Duodenal mucosa (tissue), 2 donors: ENCODE data around the gene MAML2.

Experiments used
- H3K27ac ChIP-seq: one replicate; pipeline ENCODE4 v1.7.0; 2013; ENCODE audit warnings: low read depth, low read length
- H3K27me3 ChIP-seq, 2 donors: one replicate each; pipeline ENCODE4 v1.7.0; 2013; ENCODE audit warnings: low read length in 2 of 2, control low read depth in 1 of 2; ENCODE audit not compliant: insufficient read depth in 2 of 2, control insufficient read depth in 1 of 2
- H3K36me3 ChIP-seq, 2 donors: one replicate each; pipeline ENCODE4 v1.7.0; 2013; ENCODE audit warnings: low read length in 2 of 2, control low read depth in 1 of 2; ENCODE audit not compliant: insufficient read depth in 2 of 2, control insufficient read depth in 1 of 2
- H3K4me1 ChIP-seq, 2 donors: one replicate each; pipeline ENCODE4 v1.7.0; 2013; ENCODE audit warnings: low read length in 2 of 2, control low read depth in 1 of 2; ENCODE audit not compliant: insufficient read depth in 2 of 2, control insufficient read depth in 1 of 2
- H3K4me3 ChIP-seq, 2 donors: one replicate each; pipeline ENCODE4 v1.7.0; 2013; ENCODE audit warnings: low read length in 2 of 2, low read depth in 1 of 2
- H3K9ac ChIP-seq, 2 donors: one replicate each; pipeline ENCODE4 v1.7.0; 2013; ENCODE audit warnings: low read length in 2 of 2, low read depth in 1 of 2
- H3K9me3 ChIP-seq, 2 donors: one replicate each; pipeline ENCODE4 v1.7.0; 2013; ENCODE audit warnings: low read length in 2 of 2, control low read depth in 1 of 2; ENCODE audit not compliant: control insufficient read depth in 1 of 2

MAML2 gene

DNA sequence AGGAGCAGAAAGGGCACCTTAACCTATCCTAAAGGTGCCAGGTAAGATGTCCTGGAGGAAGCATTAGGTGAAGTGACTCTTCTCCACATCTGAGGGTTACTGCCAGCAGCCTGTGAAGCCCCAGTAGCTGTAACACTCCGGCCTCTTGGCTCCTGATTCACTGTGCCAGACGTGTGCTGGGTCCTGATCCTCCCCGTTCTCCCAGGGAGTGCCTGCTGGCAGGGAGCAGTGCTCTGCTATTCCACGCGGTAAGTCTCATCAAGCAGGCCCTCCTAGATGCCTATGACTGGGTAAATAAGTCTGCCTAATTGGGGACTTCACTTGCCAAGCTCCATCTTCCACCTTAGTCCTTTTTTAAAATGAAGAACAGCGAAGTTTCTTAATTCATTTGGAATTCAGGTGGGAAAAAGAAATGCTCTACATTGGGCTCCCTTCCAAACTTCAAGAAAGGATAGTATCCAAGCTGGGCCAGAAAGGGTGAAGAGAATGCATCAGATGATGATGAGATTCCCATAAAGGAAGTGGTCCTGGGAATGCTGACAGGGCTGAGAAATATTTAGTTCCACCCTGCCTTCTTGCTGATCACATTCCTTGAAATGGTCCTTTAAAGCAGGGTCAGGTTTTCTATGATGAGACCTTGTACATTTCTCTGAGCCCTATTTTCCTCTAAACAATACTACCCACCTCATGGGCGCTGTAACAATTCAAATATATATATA, 188.0 kb downstream of the MAML2 start:
- H3K4me3 ChIP-seq, result no peak overlapping the region
- H3K4me1 ChIP-seq, result peaks cover 10 to 27% of the 10 kb centered on the region in 2 donors
- peak overlapping the region; percentile 33 for H3K27ac ChIP-seq
- H3K9ac ChIP-seq, result no peak overlapping the region
- no peaks in the 10 kb centered on the region for H3K27me3 ChIP-seq
- H3K36me3 ChIP-seq, result no peaks in the 10 kb centered on the region
- H3K9me3 ChIP-seq, result no peaks in the 10 kb centered on the region

DNA sequence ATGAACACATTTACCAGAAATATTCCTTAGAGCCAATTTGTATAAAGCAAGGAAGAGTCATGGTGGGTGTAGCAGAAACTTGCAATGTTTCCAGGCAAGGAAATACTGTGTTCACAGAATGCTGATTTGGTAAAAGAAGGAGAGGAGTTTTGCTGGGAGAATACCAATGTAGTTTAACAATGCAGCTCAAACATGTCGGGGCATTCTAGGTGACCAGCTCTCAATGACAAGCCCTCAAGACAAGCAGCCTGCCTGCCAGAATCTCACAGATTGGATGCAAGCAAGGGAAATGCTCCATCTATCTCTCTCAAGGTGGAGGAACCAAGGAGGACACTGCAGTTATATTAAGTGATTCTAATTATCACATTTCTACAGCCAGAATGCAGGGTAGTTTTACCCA, 190.4 kb downstream of the MAML2 start:
- H3K4me3 ChIP-seq, result no peak overlapping the region
- H3K27ac ChIP-seq, result no peak overlapping the region
- H3K9ac ChIP-seq, result no peak overlapping the region
- H3K27me3 ChIP-seq, result no peaks in the 10 kb centered on the region
- no peaks in the 10 kb centered on the region for H3K9me3 ChIP-seq
- no peaks in the 10 kb centered on the region for H3K36me3 ChIP-seq
- peaks cover 10 to 26% of the 10 kb centered on the region in 2 donors for H3K4me1 ChIP-seq

DNA sequence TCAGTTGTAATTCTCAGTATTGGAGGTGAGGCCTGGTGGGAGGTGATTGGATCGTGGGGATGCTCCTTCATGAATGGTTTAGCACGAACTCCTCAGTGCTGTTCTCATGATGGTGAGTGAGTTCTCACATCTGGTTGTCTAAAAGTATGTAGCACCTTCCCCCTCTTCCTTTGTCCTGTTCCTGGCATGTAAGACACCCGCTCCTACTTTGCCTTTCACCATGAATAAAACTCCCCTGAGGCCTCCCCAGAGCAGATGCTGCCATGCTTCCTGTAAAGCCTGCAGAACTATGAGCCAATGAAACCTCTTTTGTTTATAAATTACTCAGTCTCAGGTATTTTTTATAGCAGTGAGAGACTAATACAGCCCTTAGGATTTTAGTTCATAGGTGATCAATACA, 191.5 kb downstream of the MAML2 start:
- no peak overlapping the region for H3K27ac ChIP-seq
- H3K36me3 ChIP-seq, result no peaks in the 10 kb centered on the region
- no peak overlapping the region for H3K9ac ChIP-seq
- no peaks in the 10 kb centered on the region for H3K9me3 ChIP-seq
- no peaks in the 10 kb centered on the region for H3K27me3 ChIP-seq
- peaks cover 6 to 15% of the 10 kb centered on the region in 2 donors for H3K4me1 ChIP-seq
- H3K4me3 ChIP-seq, result no peak overlapping the region

DNA sequence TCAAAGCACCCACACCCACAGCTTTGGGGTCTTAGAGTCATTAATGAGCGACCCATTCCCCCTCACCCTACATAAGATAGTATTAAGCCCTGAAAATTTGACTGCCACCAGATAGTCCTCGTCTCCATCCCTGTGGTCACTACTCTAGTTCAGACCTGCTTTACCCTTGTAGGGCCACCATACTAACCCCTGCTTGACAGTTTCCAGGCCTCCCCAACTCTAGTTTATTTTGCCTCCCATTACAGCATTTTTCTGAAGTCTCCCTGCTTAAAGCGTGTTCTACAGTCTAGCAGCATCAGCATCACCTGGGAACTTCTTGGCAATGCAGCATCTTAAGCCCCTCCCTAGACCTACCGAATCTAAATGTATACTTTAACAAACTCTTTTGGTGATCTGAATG, 192.4 kb downstream of the MAML2 start:
- Histone ChIP-seq H3K4me3 (no peak overlapping the region), H3K27ac (no peak overlapping the region)

DNA sequence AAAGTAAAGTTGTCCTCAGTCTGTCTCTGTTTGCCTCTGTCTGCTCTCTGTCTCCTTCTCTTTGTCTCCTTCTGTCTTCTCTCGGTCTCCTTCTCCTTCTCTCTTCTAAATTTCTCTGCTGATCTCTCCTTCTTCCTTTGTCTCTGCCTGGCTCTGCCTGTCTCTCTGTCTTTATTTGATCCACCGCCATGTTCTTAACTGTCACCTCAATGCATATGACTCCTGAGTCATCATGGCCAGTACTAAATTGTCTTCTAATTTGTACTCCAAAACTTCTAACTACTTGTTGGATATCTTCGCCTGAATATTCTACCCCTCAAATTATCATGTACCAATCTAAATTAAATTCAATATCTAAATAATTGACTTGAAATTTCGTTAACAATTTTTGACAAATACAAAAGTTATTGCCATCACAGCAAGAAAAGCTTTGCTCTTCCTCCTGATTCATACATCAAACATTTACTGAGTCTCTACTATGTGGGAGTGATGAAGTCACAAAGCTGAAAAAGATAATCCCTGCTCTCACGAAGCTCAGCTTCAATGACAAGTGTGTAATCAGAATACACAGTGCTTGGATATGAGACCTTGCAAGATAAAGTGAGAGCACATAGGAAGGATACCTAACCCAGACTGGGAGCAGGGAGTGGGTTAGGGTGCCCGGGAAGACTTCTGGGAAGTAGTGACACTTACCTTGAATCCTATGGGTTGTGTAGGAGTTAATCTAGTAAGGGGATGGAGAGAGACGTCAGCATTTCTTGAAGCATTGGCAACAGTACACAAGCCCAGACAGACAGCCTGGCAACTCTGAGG, 193.0 kb downstream of the MAML2 start:
- no peak overlapping the region for H3K4me3 ChIP-seq
- H3K4me1 ChIP-seq, result peaks cover 0 to 6% of the 10 kb centered on the region in 2 donors
- no peaks in the 10 kb centered on the region for H3K9me3 ChIP-seq
- H3K27me3 ChIP-seq, result no peaks in the 10 kb centered on the region
- no peak overlapping the region for H3K9ac ChIP-seq
- H3K36me3 ChIP-seq, result no peaks in the 10 kb centered on the region
- no peak overlapping the region for H3K27ac ChIP-seq

More for the DNA sequence above, 192.4 kb downstream of the MAML2 start:
- no peak overlapping the region for H3K9ac ChIP-seq
- no peaks in the 10 kb centered on the region for H3K27me3 ChIP-seq
- no peaks in the 10 kb centered on the region for H3K9me3 ChIP-seq
- peaks cover 0 to 6% of the 10 kb centered on the region in 2 donors for H3K4me1 ChIP-seq
- H3K36me3 ChIP-seq, result no peaks in the 10 kb centered on the region

DNA sequence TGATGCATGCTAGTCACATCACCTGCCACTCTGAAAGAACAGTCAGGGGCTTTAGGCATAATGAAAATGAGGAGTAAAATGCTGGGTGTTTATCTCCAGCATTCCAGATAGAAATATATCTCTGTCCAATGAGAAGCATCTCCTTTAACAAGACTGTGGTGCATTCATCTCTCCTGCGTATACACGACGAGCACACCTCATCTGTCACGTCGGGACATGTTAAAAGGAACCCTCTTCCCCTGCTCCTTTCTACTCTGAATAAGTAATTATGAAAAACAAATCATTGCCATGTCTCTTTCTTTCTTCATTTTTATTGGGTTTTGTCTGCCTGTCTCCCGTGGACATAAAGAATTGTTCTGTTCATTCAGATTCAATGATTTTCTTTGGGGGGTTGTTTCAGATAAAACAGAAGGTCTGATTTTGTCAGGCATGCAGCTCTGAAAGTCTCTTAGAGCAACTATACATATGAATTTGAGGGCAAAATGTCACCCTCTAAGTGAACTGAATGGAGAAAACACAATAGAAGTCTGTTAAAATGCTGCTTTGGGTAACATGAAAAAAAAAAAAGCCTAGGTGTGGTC, 195.0 kb downstream of the MAML2 start:
- H3K9ac ChIP-seq, result no peak overlapping the region
- peaks cover 0 to 6% of the 10 kb centered on the region in 2 donors for H3K4me1 ChIP-seq
- H3K27ac ChIP-seq, result no peak overlapping the region
- H3K9me3 ChIP-seq, result no peaks in the 10 kb centered on the region
- H3K36me3 ChIP-seq, result no peaks in the 10 kb centered on the region
- H3K4me3 ChIP-seq, result no peak overlapping the region
- H3K27me3 ChIP-seq, result no peaks in the 10 kb centered on the region

DNA sequence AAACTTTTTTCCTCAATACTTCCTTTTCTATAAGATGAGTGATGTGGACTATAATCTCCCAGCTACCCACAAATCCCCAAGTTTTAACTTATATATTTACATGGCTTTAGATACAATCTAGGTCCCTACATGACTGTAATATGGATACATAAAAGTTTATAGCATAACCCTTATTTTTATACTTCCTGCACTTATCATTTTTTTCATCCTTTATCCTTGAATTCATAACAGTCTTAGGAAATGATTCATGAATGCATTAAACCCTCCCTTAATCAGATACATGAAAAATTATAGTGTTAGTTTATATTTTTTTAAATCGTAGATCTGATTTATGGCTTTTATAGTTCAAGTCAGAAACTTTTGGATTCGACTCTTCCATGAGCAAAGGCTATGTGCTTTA, 195.8 kb downstream of the MAML2 start:
- H3K4me1 ChIP-seq, result peaks cover 0 to 6% of the 10 kb centered on the region in 2 donors
- H3K27me3 ChIP-seq, result no peaks in the 10 kb centered on the region
- no peaks in the 10 kb centered on the region for H3K36me3 ChIP-seq
- no peak overlapping the region for H3K27ac ChIP-seq
- H3K9ac ChIP-seq, result no peak overlapping the region
- no peak overlapping the region for H3K4me3 ChIP-seq
- no peaks in the 10 kb centered on the region for H3K9me3 ChIP-seq

DNA sequence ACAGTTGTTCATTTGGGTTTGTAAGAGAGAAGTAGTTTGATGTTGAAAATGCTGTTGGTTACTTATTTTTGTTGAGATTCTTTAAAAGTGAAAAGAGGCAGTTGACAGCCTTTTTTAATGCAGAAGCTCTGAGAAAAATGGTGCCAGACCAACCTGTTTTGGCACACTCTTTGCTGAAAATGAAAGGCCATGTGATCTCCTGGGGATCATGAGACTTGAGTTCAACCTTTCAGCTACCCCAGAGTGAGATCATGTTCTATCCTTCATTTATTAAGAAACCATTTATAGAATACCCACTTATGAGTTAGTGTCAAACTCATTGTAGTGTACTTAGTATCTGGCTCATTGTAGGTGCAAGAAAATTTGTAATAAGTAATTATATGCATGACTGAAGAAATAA, 196.2 kb downstream of the MAML2 start:
- Histone ChIP-seq H3K4me3 (no peak overlapping the region), H3K4me1 (peaks cover 0 to 6% of the 10 kb centered on the region in 2 donors), H3K9me3 (no peaks in the 10 kb centered on the region), H3K36me3 (no peaks in the 10 kb centered on the region), H3K9ac (no peak overlapping the region), H3K27ac (no peak overlapping the region), H3K27me3 (no peaks in the 10 kb centered on the region)

DNA sequence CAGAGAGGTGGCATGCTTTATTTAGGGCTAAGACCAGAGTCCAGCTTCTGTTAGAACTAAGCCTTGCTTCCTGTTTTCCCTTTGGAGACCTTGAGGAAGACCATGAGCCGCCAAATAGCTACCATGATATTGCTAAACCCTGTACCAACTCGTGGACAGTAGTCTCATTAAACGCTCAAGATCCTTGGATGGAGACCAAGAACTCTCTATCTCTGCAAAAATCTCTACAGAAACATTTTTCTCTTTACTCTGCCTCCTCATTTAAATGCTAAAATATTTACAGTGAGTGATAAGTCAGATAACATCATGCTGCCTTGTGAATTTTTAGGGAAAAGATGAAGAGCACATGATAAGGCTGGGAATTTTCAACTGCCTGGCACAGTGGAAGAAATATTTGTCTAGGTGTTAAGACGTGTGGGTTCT, 197.8 kb downstream of the MAML2 start:
- Histone ChIP-seq H3K9me3 (no peaks in the 10 kb centered on the region), H3K27me3 (no peaks in the 10 kb centered on the region), H3K27ac (no peak overlapping the region), H3K4me1 (peaks cover 0 to 6% of the 10 kb centered on the region in 2 donors), H3K36me3 (no peaks in the 10 kb centered on the region), H3K4me3 (no peak overlapping the region), H3K9ac (no peak overlapping the region)

DNA sequence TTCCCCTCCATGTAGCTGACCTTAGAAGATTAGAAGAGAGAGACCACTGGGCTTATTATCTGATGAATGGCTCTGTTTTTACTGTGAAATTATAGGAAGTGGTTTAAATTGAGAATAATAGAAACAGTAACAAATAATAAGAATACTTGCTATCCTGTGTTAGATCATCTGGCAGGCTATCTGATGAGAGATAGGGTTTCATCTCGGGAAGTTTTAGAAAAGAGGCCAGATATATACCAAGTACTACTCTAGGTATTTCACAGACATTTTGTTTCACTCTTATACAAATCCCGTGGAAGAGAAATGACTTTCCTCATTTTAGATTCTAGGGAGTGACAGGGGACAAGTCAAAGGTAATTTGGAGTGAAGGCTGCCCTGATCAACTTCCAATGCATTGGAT, 198.4 kb downstream of the MAML2 start:
- no peak overlapping the region for H3K4me3 ChIP-seq
- H3K27ac ChIP-seq, result no peak overlapping the region
- H3K9me3 ChIP-seq, result no peaks in the 10 kb centered on the region
- no peak overlapping the region for H3K9ac ChIP-seq
- H3K4me1 ChIP-seq, result peaks cover 0 to 6% of the 10 kb centered on the region in 2 donors
- H3K27me3 ChIP-seq, result no peaks in the 10 kb centered on the region
- no peaks in the 10 kb centered on the region for H3K36me3 ChIP-seq
